ENCODE measurements around the gene PCDHB10.
"Not testable (repeated sequence)": the region's sequence is repeated elsewhere in the genome, so short reads cannot be mapped to it uniquely, and the experiment has no call there.

Gene PCDHB10

DNA sequence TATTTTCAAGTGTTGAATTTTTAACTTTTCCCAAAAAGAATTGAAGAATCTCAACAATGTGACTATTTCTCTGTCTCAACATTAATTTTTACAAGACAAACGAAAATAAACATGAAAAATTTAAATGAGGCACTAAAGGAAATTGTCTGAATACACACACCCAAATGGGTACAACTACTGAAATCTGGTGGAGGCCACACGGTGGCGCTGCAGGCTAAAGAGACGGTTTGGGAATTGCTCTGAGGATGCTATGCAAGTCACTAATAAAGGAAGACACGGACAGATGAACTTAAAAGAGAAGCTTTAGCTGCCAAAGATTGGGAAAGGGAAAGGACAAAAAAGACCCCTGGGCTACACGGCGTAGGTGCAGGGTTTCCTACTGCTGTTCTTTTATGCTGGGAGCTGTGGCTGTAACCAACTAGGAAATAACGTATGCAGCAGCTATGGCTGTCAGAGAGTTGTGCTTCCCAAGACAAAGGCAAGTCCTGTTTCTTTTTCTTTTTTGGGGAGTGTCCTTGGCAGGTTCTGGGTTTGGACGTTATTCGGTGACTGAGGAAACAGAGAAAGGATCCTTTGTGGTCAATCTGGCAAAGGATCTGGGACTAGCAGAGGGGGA, at the start of gene PCDHB10:
Gene PCDHB10 (plus strand): TSS at position 244 of the 616 bp plus-strand sequence. CDS start 200 bp downstream, at position 444.
- peak; percentile 8 to 16 for DNase-seq

DNA sequence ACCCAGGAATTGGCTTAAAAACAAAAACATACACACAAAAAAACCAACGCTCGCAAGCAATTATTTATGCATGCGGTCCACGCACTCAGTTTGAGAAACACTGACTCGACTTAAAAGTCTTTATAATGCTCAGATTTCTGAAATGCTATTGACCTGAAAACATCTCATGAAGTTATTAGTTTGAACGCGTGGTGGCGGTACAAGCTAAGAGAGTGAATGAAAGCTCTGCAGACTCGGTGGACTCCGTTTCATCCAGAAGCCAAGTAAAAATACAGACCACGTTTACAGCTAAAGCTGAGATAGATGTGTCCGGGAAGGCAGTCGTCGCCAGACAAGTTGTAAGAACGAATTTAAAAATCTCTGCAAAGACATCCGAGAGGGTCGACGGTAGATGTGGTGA, 42.3 kb upstream of the PCDHB10 start, which contains the start of gene PCDHB6:
Gene PCDHB6 (plus strand): TSS at position 246 of the 400 bp plus-strand sequence. CDS start 201 bp downstream, outside the sequence.
- DNase-seq: no peak

DNA sequence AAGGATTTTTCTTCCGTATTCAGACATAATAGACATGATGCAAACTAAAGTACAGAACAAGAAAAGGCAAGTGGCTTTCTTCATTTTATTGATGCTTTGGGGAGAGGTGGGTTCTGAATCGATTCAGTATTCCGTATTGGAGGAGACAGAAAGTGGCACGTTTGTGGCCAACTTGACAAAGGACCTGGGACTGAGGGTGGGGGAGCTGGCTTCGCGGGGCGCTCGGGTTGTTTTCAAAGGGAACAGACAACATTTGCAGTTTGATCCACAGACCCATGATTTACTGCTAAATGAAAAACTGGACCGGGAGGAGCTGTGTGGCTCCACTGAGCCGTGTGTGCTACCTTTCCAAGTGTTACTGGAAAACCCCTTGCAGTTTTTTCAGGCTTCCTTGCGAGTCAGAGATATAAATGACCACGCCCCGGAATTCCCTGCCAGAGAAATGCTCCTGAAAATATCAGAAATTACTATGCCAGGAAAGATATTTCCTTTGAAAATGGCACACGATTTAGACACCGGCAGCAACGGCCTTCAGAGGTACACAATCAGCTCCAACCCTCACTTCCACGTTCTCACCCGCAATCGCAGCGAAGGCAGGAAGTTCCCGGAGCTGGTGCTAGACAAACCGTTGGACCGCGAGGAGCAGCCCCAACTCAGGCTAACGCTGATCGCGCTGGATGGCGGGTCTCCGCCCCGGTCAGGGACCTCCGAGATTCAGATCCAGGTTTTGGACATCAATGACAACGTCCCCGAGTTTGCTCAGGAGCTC, 41.7 kb upstream of the PCDHB10 start:
- DNase-seq: no peak

DNA sequence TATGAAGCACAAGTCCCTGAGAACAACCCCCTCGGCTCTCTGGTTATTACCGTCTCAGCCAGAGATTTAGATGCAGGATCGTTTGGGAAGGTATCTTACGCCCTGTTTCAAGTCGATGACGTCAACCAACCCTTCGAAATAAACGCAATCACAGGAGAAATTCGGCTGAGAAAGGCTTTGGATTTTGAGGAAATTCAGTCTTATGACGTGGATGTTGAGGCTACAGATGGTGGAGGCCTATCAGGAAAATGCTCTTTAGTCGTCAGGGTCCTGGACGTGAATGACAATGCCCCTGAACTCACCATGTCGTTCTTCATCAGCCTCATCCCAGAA, 41.2 kb upstream of the PCDHB10 start:
- no peak for DNase-seq

DNA sequence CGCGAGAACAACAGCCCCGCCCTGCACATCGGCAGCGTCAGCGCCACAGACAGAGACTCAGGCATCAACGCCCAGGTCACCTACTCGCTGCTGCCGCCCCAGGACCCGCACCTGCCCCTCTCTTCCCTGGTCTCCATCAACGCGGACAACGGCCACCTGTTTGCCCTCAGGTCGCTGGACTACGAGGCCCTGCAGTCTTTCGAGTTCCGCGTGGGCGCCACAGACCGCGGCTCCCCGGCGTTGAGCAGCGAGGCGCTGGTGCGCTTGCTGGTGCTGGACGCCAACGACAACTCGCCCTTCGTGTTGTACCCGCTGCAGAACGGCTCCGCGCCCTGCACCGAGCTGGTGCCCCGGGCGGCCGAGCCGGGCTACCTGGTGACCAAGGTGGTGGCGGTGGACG, 40.5 kb upstream of the PCDHB10 start:
- DNase-seq: not testable (repeated sequence)

DNA sequence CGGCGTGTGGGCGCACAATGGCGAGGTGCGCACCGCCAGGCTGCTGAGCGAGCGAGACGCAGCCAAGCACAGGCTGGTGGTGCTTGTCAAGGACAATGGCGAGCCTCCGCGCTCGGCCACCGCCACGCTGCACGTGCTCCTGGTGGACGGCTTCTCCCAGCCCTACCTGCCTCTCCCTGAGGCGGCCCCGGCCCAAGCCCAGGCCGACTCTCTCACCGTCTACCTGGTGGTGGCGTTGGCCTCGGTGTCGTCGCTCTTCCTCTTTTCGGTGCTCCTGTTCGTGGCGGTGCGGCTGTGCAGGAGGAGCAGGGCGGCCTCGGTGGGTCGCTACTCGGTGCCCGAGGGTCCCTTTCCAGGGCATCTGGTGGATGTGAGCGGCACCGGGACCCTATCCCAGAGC, 40.1 kb upstream of the PCDHB10 start:
- DNase-seq: not testable (repeated sequence)

DNA sequence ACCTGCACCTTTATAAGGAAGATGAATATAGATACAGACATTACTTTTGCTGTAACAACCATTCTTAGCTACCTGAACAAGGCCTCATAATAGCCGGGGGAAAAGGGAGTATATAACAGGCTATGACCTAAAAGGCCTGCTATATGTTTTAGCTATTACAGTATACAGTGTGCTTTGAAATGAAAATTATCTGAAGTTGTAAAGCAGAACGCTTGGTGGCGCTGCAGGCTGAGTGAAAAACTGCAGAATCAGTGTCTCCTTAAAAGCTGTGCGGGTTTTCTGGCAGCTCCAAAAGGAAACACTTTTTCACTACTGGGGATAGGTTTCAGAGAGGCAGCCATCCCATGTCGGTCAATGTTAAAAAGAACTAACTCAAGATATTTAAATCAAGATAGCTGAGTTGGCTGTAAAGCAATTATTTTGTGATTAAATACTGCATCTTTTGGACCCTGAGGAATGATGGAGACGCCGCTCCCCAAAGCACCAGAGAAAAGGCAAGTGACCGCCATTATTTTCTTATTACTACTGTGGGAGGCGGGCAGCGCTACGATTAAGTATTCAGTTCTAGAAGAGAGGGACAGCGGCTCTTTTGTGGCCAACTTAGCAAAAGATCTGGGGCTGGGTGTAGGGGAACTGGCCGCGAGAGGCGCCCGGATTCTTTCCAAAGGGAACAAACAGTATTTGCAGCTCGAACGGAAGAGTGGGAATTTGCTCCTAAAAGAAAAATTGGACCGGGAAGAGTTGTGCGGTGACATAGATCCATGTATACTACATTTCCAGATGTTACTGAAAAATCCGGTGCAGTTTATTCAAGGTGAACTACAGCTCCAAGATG, 36.4 kb upstream of the PCDHB10 start:
- peak in 1 of 2 experiments; percentile 49 for DNase-seq

DNA sequence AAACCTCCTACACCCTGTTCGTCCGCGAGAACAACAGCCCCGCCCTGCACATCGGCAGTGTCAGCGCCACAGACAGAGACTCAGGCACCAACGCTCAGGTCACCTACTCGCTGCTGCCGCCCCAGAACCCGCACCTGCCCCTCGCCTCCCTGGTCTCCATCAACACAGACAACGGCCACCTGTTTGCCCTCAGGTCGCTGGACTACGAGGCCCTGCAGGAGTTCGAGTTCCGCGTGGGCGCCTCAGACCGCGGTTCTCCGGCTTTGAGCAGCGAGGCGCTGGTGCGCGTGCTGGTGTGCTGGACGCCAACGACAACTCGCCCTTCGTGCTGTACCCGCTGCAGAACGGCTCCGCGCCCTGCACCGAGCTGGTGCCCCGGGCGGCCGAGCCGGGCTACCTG, 34.8 kb upstream of the PCDHB10 start:
- DNase-seq: not testable (repeated sequence)

DNA sequence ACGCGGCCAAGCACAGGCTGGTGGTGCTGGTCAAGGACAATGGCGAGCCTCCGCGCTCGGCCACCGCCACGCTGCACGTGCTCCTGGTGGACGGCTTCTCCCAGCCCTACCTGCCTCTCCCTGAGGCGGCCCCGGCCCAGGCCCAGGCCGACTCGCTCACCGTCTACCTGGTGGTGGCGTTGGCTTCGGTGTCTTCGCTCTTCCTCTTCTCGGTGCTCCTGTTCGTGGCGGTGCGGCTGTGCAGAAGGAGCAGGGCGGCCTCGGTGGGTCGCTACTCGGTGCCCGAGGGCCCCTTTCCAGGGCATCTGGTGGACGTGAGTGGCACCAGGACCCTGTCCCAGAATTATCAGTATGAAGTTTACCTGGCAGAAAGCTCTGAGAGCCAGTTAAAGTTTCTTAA, 34.3 kb upstream of the PCDHB10 start:
- not testable (repeated sequence) for DNase-seq

DNA sequence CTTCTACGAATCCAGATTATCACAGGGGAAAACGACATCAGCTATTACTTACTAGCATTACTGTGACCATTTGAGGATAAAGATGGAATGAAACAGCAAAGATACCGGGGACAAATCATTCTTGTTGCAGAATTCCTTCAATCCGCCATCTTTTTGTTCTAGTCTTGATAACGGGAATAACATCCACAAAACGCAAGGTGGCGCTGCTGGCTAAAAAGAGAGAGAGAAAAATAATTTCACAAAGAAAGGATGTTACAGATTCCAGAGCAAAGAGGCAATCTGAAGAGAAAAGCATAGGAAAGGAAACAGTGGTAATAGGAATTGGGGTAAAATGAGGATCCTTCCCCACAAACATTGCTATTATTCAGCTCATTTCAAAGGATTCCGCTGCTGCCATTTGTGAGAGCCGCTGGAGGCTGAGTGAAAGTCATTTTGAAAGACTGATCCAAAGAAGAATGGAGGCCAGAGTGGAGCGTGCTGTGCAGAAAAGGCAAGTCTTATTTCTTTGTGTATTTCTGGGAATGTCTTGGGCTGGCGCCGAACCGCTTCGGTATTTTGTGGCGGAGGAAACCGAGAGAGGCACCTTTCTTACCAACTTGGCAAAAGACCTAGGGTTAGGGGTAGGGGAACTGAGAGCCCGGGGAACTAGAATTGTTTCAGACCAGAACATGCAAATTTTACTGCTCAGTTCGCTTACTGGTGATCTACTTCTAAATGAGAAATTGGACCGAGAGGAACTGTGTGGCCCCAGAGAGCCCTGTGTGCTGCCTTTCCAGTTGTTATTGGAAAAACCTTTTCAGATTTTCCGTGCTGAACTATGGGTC, 19.6 kb upstream of the PCDHB10 start, which contains the start of gene PCDHB7:
Gene PCDHB7 (plus strand): TSS at position 264 of the 824 bp plus-strand sequence. CDS start 192 bp downstream, at position 456.
- no peak for DNase-seq

DNA sequence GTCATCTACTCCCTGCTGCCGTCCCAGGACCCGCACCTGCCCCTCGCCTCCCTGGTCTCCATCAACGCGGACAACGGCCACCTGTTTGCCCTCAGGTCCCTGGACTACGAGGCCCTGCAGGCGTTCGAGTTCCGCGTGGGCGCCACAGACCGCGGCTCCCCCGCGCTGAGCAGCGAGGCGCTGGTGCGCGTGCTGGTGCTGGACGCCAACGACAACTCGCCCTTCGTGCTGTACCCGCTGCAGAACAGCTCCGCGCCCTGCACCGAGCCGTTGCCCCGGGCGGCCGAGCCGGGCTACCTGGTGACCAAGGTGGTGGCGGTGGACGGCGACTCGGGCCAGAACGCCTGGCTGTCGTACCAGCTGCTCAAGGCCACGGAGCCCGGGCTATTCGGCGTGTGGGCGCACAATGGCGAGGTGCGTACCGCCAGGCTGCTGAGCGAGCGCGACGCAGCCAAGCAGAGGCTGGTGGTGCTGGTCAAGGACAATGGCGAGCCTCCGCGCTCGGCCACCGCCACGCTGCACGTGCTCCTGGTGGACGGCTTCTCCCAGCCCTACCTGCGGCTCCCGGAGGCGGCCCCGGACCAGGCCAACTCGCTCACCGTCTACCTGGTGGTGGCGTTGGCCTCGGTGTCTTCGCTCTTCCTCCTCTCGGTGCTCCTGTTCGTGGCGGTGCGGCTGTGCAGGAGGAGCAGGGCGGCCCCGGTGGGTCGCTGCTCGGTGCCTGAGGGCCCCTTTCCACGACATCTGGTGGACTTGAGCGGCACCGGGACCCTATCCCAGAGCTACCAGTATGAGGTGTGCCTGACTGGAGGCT, 17.7 kb upstream of the PCDHB10 start:
- DNase-seq: not testable (repeated sequence)

DNA sequence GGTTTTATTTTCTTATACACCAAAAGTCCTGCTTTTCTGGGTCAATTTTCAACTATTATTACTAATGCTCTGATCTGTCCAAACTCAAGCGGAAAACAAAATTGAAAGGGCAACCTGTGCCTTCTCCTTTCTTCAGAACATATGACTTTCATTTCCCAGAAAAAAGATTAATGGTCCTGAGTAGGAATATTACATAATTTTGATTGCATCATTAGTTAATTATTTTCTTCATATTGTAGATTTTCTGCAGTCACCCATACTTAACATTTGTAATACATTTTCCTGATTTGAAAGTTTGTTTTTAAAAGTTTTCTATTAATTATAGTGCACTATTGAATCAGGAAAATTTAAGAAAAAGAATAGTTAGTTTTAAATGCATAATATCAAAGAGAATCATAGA, 16.2 kb upstream of the PCDHB10 start:
- no peak for DNase-seq

DNA sequence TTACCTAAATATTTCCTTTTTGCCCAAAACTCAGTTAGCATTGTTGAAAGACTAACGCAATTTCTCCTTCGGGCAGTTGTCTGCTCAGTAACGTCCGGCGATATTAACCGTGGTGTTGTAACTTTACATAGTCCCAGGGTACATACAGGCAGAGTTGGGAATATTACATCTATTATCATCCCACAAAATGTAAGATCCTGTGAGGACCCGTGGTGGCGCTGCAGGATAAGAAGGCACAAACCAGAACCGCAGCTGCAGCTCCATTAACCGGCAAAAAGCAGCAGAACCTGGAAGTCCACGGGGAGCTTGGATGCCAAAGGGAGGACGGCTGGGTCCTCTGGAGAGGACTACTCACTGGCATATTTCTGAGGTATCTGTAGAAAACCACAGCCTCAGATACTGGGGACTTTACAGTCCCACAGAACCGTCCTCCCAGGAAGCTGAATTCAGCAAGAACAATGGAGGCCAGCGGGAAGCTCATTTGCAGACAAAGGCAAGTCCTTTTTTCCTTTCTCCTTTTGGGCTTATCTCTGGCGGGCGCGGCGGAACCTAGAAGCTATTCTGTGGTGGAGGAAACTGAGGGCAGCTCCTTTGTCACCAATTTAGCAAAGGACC, 14.5 kb upstream of the PCDHB10 start, which contains the start of gene PCDHB8:
Gene PCDHB8 (plus strand): TSS at position 214 of the 615 bp plus-strand sequence. CDS start 245 bp downstream, at position 459.
- DNase-seq: not testable (repeated sequence)

DNA sequence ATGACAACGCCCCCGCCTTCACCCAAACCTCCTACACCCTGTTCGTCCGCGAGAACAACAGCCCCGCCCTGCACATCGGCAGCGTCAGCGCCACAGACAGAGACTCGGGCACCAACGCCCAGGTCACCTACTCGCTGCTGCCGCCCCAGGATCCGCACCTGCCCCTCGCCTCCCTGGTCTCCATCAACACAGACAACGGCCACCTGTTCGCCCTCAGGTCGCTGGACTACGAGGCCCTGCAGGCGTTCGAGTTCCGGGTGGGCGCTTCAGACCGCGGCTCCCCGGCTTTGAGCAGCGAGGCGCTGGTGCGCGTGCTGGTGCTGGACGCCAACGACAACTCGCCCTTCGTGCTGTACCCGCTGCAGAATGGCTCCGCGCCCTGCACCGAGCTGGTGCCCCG, 12.8 kb upstream of the PCDHB10 start:
- DNase-seq: not testable (repeated sequence)

DNA sequence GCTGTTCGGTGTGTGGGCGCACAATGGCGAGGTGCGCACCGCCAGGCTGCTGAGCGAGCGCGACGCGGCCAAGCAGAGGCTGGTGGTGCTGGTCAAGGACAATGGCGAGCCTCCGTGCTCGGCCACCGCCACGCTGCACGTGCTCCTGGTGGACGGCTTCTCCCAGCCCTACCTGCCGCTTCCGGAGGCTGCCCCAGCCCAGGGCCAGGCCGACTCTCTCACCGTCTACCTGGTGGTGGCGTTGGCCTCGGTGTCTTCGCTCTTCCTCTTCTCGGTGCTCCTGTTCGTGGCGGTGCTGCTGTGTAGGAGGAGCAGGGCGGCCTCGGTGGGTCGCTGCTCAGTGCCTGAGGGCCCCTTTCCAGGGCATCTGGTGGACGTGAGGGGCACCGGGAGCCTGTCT, 12.3 kb upstream of the PCDHB10 start:
- DNase-seq: not testable (repeated sequence)

DNA sequence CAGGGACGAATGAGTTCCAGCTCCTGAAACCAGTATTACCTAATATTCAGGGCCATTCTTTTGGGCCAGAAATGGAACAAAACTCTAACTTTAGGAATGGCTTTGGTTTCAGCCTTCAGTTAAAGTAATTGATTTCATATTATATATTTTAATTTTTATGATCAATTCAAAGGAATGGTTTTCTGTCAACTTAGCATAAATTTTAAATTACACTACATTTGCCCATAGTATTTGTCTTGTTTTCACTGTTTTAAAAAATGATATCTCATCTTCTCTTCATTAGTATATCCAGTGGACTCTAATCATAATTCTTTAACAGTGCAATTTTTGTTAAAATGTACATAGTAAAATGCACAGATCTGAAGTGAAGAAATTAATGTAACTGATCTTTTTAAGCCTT, 11.8 kb upstream of the PCDHB10 start:
- no peak for DNase-seq

DNA sequence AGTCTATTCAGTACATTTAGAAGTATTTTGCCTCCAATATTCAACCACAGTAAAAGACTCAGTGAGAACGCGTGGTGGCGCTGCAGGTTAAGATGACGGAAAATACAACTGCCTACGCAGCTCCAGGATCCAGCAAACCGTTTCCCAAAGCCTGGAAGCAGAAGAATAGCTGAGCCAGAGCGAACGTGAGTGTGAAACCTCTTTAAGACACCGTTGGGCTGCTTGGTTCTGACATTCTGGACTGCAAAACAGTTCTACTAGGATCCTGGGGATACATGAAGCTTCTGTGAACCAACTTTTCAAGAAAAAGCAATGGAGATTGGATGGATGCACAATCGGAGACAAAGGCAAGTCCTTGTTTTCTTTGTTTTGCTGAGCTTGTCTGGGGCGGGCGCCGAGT, 9.9 kb upstream of the PCDHB10 start, which contains the start of gene PCDHB16:
Gene PCDHB16 (plus strand): TSS at position 140 of the 400 bp plus-strand sequence. CDS start 173 bp downstream, at position 313.
- no peak for DNase-seq

DNA sequence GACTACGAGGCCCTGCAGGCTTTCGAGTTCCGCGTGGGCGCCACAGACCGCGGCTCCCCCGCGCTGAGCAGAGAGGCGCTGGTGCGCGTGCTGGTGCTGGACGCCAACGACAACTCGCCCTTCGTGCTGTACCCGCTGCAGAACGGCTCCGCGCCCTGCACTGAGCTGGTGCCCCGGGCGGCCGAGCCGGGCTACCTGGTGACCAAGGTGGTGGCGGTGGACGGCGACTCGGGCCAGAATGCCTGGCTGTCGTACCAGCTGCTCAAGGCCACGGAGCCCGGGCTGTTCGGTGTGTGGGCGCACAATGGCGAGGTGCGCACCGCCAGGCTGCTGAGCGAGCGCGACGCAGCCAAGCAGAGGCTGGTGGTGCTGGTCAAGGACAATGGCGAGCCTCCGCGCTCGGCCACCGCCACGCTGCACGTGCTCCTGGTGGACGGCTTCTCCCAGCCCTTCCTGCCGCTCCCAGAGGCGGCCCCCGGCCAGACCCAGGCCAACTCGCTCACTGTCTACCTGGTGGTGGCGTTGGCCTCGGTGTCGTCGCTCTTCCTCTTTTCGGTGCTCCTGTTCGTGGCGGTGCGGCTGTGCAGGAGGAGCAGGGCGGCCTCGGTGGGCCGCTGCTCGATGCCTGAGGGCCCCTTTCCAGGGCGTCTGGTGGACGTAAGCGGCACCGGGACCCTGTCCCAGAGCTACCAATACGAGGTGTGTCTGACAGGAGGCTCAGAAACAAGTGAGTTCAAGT, 7.9 kb upstream of the PCDHB10 start:
- not testable (repeated sequence) for DNase-seq

DNA sequence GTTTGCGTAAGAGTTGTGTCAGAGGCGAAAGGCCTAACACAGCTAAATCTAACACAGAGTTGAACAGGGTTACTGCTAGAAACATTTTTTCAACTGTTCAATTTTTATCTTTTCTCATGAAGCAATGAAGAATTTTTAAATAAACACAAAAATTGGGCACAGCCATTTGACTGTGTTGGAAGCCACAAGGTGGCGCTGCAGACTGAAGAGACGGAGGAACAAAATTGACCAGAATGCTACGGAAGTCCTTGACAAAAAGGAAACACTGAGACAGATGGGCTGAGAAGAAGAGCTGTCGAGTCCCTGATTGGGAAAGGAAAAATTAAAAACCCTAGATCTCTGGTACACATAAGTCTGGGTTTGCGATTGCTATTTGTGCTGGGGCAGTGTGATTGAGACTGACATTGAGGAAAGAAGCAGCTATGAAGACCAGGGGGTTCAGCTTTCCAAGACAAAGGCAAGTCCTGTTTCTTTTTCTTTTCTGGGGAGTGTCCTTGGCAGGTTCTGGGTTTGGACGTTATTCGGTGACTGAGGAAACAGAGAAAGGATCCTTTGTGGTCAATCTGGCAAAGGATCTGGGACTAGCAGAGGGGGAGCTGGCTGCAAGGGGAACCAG, 5.1 kb upstream of the PCDHB10 start, which contains the start of gene PCDHB9:
Gene PCDHB9 (plus strand): TSS at position 265 of the 616 bp plus-strand sequence. CDS start 158 bp downstream, at position 423.
- DNase-seq: peak; percentile 6 to 22

Measured in NCI-H187 (cell line).